ENCODE measurements around the gene GSG1. TPM values are rescaled to one million over a fixed set of nuclear protein-coding genes. Genes with fewer than 3 reads are reported as not detected.

The GSG1 gene
- total and polyA plus RNA-seq, 2 of the 8 experiments (the other 6 are each of a cell fraction or from before 2014, with no cell fraction given), result 0.89 to 1.4 TPM

DNA sequence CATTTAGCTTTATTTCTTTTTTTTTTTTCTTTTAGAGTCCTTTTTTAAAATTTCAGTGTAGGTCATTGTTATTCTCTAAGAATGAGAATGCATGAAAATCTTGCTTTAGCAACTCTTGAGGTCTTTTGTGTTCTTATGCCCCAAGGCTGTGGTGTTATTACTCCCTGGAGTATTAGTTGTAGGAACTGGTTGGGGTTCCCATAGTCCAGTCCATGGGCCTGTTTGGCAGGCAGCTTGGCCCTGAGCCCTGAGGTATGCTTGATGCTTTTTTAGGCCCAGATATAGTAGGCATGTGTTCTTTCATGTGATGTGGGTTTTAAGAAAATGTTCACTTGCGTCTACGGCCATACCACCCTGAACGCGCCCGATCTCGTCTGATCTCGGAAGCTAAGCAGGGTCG, 57.7 kb downstream of the GSG1 start:
- Histone ChIP-seq H3K56ac (replicated peaks; ENCODE audit: insufficient read length, low read depth, low read length) (no peak overlapping the region), H2BK12ac (ENCODE audit: low read depth, low read length) (no peak overlapping the region), H2BK120ac (replicated peaks; ENCODE audit: low read depth, low read length) (no peak overlapping the region), H3K14ac (ENCODE audit: insufficient read length) (no peak overlapping the region), H4K20me1 (replicated peaks in 1 of 2; ENCODE audit: control insufficient read depth in 1 of 2, insufficient read depth in 2 of 2, low read length in 2 of 2) (peaks cover 0 to 1% of the 10 kb centered on the region in 2 experiments), H4K91ac (replicated peaks; ENCODE audit: insufficient read length, low read length) (no peak overlapping the region), H3K23ac (ENCODE audit: insufficient read length) (no peak overlapping the region), H3K4me2 (ENCODE audit: insufficient read depth in 1 of 2, low read depth in 2 of 2, low read length in 2 of 2) (peak overlapping the region; percentile 28 to 70; a peak in 2 of 4 replicates), H3K79me1 (ENCODE audit: low read depth, low read length) (peaks cover 2% of the 10 kb centered on the region; the same call in 1 of the 2 replicates), H3K4ac (replicated peaks; ENCODE audit: insufficient read length, low read depth, low read length) (no peak overlapping the region), H3K4me1 (replicated peaks in 1 of 4; ENCODE audit: control insufficient read depth in 3 of 4, insufficient read depth in 4 of 4, low read length in 3 of 4) (peaks cover 0 to 7% (median 3%) of the 10 kb centered on the region in 4 experiments; a peak in 3 of 7 replicates), H3K27ac (ENCODE audit: low read depth, low read length) (no peak overlapping the region), H3K9me3 (ENCODE audit: insufficient read depth in 2 of 2, low read depth in 1 of 2, low read length in 1 of 2) (no peaks in the 10 kb centered on the region), H4K5ac (ENCODE audit: insufficient read length, low read depth, low read length) (no peak overlapping the region), H3K36me3 (ENCODE audit: control insufficient read depth in 2 of 4, insufficient read depth in 4 of 4, low read length in 3 of 4) (no peaks in the 10 kb centered on the region; a peak in 2 of 8 replicates), H2BK15ac (ENCODE audit: low read length) (no peak overlapping the region), H3K18ac (ENCODE audit: extremely low read depth, low read length) (no peak overlapping the region), H3K9ac (replicated peaks in 1 of 4; ENCODE audit: extremely low read depth in 1 of 4, low read depth in 3 of 4, low read length in 3 of 4) (no peak overlapping the region), H3K23me2 (ENCODE audit: low read depth, low read length) (peaks cover 9% of the 10 kb centered on the region), H3K79me2 (ENCODE audit: control insufficient read depth in 1 of 2, insufficient read depth in 2 of 2, low read length in 2 of 2) (peaks cover 0 to 39% of the 10 kb centered on the region in 2 experiments; a peak in 3 of 4 replicates), H4K8ac (ENCODE audit: extremely low read depth, insufficient read depth, low read length) (no peak overlapping the region), H2BK20ac (ENCODE audit: low read length) (no peak overlapping the region), H2AK5ac (ENCODE audit: low read depth, low read length) (no peak overlapping the region), H3K27me3 (replicated peaks in 1 of 4; ENCODE audit: control insufficient read depth in 3 of 4, extremely low read depth in 1 of 4, insufficient read depth in 3 of 4, low read length in 3 of 4) (no peaks in the 10 kb centered on the region), H2BK5ac (ENCODE audit: low read depth, low read length) (no peak overlapping the region), H2AFZ (ENCODE audit: low read length) (no peak overlapping the region), H3K4me3 (ENCODE audit: extremely low read depth in 1 of 4, insufficient read depth in 2 of 4, low read depth in 3 of 4, low read length in 4 of 4) (peak overlapping the region in 1 of 4 experiments; percentile 80; a peak in 2 of 8 replicates)
- FAIRE-seq (no peak), DNase-seq (ENCODE audit: low read depth in 1 of 2, low spot score in 2 of 2) (no peak)
- 98% methylated on average over 8 of the region's 8 CpGs; no CpG with 5 or more reads in 1 of the 2 experiments for WGBS, 2 experiments (ENCODE audit: extremely low coverage in 1 of 2, insufficient coverage in 1 of 2, insufficient read length in 1 of 2, insufficient replicate concordance in 2 of 2, low coverage in 1 of 2, low lambda C conversion rate in 2 of 2, missing lambda C conversion rate in 1 of 2)
- POLR2A ChIA-PET (ENCODE audit: partially characterized antibody), result interaction anchor here (0.6 kb wide), 1 partner anchor 59 kb away, joined by 3 read pairs; no protein-coding TSS in a partner anchor
- TF ChIP-seq SRF (IDR thresholded peaks at IDR 0.05; ENCODE audit: low read depth, low read length) (no peak), TBP (IDR thresholded peaks at IDR 0.05; ENCODE audit: low read depth, low read length) (peak; percentile 54)
- CTCF ChIA-PET (ENCODE audit: partially characterized antibody), result interaction anchor here (0.5 to 3.1 kb wide), 13 partner anchors 10 to 166 kb away, joined by 3 to 9 read pairs (median 4); no protein-coding TSS in a partner anchor

All from H1 (cell line).